ENCODE measurements around the gene CYFIP1.

Gene CYFIP1

DNA sequence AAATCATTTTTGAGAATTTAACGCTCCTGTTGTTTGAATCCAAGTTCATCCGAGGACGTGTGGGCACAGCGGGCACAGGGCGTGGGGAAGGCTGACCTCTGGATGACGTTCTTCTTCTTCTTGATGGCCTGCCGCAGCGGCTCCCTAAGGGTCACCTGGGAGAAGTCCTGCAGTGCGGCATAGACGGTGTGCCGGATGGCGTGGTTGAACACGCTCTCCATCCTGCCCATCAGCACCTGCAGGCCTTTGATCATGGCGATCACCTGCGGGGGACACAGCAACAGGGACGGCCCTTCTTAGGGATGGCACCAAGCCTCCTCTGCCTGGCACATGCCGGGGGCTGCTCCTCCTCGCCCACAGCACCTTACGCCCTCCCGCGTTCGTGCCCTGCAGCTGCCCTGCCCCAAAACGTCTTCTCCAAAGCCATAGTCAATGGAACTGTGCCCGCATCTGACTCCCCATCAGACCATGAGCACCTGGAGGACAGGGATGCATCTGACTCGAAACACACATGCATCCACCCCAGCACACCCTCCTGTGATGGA is 61.5 kb downstream of the CYFIP1 start:
- H3K27me3 ChIP-seq (ENCODE audit: control insufficient read depth, low read length) = no peaks in the 10 kb centered on the region
- TF ChIP-seq, protein P1, sequence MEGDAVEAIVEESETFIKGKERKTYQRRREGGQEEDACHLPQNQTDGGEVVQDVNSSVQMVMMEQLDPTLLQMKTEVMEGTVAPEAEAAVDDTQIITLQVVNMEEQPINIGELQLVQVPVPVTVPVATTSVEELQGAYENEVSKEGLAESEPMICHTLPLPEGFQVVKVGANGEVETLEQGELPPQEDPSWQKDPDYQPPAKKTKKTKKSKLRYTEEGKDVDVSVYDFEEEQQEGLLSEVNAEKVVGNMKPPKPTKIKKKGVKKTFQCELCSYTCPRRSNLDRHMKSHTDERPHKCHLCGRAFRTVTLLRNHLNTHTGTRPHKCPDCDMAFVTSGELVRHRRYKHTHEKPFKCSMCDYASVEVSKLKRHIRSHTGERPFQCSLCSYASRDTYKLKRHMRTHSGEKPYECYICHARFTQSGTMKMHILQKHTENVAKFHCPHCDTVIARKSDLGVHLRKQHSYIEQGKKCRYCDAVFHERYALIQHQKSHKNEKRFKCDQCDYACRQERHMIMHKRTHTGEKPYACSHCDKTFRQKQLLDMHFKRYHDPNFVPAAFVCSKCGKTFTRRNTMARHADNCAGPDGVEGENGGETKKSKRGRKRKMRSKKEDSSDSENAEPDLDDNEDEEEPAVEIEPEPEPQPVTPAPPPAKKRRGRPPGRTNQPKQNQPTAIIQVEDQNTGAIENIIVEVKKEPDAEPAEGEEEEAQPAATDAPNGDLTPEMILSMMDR (IDR thresholded peaks at IDR 0.05; ENCODE audit: low read depth, low read length, poor library complexity, severe bottlenecking) = no peak
- TF ChIP-seq EZH2phosphoT487 (IDR thresholded peaks at IDR 0.05; ENCODE audit: borderline replicate concordance, low read length) = no peak
- H3K36me3 ChIP-seq (ENCODE audit: control insufficient read depth, low read length) = no peaks in the 10 kb centered on the region
- no peaks in the 10 kb centered on the region for H4K20me1 ChIP-seq (ENCODE audit: control insufficient read depth, insufficient read depth, low read depth, low read length)
- H3F3A ChIP-seq (ENCODE audit: control insufficient read depth, insufficient read depth) = no peaks in the 10 kb centered on the region
- H3K9me3 ChIP-seq (ENCODE audit: control insufficient read depth, insufficient read depth, low read length) = no peaks in the 10 kb centered on the region
- no peaks in the 10 kb centered on the region for H3K79me2 ChIP-seq (ENCODE audit: control insufficient read depth, low read length)
- no peak overlapping the region for H3K4me3 ChIP-seq (ENCODE audit: low read length)
- no peaks in the 10 kb centered on the region for H3K9me2 ChIP-seq (replicated peaks; ENCODE audit: control insufficient read depth, low read length)
- H3K4me1 ChIP-seq (ENCODE audit: control insufficient read depth, low read length) = no peaks in the 10 kb centered on the region
- H3K4me2 ChIP-seq (ENCODE audit: low read length) = no peak overlapping the region
- no peak overlapping the region for H3K27ac ChIP-seq (ENCODE audit: low read depth, low read length)

DNA sequence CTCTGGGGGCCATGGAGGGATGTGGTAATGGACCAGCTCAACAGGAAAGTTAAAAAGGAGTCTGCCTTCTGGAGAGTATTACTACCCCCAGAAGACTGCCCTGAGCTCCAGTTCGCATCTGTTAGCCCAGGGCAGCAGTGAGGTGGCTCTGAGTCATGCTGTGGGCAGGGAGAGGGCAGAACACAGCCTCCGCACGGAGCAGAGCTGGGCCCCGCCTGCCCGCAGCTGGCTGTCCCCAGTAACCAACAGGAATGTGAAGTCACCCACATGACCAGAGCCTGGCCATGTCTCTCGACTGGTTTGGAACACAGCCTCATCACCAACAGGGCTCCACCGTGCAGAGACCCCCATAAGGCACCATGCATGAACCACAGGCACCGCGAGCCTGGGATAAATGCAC is 62.1 kb downstream of the CYFIP1 start:
- Histone ChIP-seq H4K20me1 (ENCODE audit: control insufficient read depth, insufficient read depth, low read depth, low read length) (no peaks in the 10 kb centered on the region), H3K36me3 (ENCODE audit: control insufficient read depth, low read length) (no peaks in the 10 kb centered on the region), H3K79me2 (ENCODE audit: control insufficient read depth, low read length) (no peaks in the 10 kb centered on the region), H3F3A (ENCODE audit: control insufficient read depth, insufficient read depth) (no peaks in the 10 kb centered on the region), H3K4me3 (ENCODE audit: low read length) (no peak overlapping the region), H3K4me2 (ENCODE audit: low read length) (no peak overlapping the region), H3K4me1 (ENCODE audit: control insufficient read depth, low read length) (no peaks in the 10 kb centered on the region), H3K9me2 (replicated peaks; ENCODE audit: control insufficient read depth, low read length) (no peaks in the 10 kb centered on the region), H3K9me3 (ENCODE audit: control insufficient read depth, insufficient read depth, low read length) (no peaks in the 10 kb centered on the region), H3K27ac (ENCODE audit: low read depth, low read length) (no peak overlapping the region), H3K27me3 (ENCODE audit: control insufficient read depth, low read length) (no peaks in the 10 kb centered on the region)
- TF ChIP-seq, protein P1 (IDR thresholded peaks at IDR 0.05; ENCODE audit: low read depth, low read length, poor library complexity, severe bottlenecking) = no peak
- no peak for TF ChIP-seq EZH2phosphoT487 (IDR thresholded peaks at IDR 0.05; ENCODE audit: borderline replicate concordance, low read length)

DNA sequence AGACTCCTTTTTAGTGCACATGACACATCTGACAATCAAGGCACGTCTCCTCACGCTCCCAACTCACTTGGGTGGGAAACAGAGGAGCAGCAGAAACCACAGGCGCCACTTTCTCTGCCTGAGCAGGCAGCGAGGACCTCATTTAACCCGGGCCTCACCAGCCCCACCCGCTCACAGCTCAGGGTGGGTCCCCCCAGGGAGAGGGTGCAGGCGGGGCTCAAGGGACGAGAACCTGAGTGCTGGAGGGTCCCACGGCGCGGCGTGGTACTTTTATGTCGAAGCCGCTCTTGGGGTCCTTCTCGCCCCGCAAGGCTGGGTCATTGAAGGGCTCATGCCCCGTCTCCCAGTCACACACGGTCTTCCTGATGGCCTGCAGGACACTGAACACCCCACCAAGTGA is 62.6 kb downstream of the CYFIP1 start:
- no peak overlapping the region for H3K27ac ChIP-seq (ENCODE audit: low read depth, low read length)
- no peaks in the 10 kb centered on the region for H4K20me1 ChIP-seq (ENCODE audit: control insufficient read depth, insufficient read depth, low read depth, low read length)
- TF ChIP-seq, protein P1 (IDR thresholded peaks at IDR 0.05; ENCODE audit: low read depth, low read length, poor library complexity, severe bottlenecking) = no peak
- no peak for TF ChIP-seq EZH2phosphoT487 (IDR thresholded peaks at IDR 0.05; ENCODE audit: borderline replicate concordance, low read length)
- H3K27me3 ChIP-seq (ENCODE audit: control insufficient read depth, low read length) = no peaks in the 10 kb centered on the region
- no peaks in the 10 kb centered on the region for H3F3A ChIP-seq (ENCODE audit: control insufficient read depth, insufficient read depth)
- no peaks in the 10 kb centered on the region for H3K9me3 ChIP-seq (ENCODE audit: control insufficient read depth, insufficient read depth, low read length)
- no peaks in the 10 kb centered on the region for H3K79me2 ChIP-seq (ENCODE audit: control insufficient read depth, low read length)
- no peak overlapping the region for H3K4me3 ChIP-seq (ENCODE audit: low read length)
- H3K36me3 ChIP-seq (ENCODE audit: control insufficient read depth, low read length) = no peaks in the 10 kb centered on the region
- H3K4me2 ChIP-seq (ENCODE audit: low read length) = no peak overlapping the region
- no peaks in the 10 kb centered on the region for H3K9me2 ChIP-seq (replicated peaks; ENCODE audit: control insufficient read depth, low read length)
- H3K4me1 ChIP-seq (ENCODE audit: control insufficient read depth, low read length) = no peaks in the 10 kb centered on the region

Data from DOHH2 (cell line).